WTC11 (cell line): ENCODE measurements around the gene PPP1R3D. TPM values are rescaled to one million over a fixed set of nuclear protein-coding genes. Genes with fewer than 3 reads are reported as not detected.

ENCODE experiments used
- ATAC-seq: fragments of 200-7000 bp; cut with Tn5 transposase; 2 replicates; pipeline ENCODE4 v1.10.0; 2021; ENCODE audit warnings: mild to moderate bottlenecking, moderate library complexity
- CTCF ChIA-PET: fragments of 300-600 bp; sonication (Branson Sonifier 250); formaldehyde crosslinking; loops from one replicate; lab custom pipeline; 2021; ENCODE audit warnings: antibody characterized with exemption; lab: Charles Lee
- POLR2A ChIA-PET: fragments of 350-600 bp; sonication (Branson Sonifier 250); formaldehyde crosslinking; loops from one replicate; lab custom pipeline; 2021; ENCODE audit warnings: antibody characterized with exemption; lab: Charles Lee
- DNase-seq: peaks from one replicate; pipeline ENCODE4 v3.0.0; 2021; ENCODE audit warnings: low spot score
- H3K27ac Mint-ChIP-seq: 2 replicates; pipeline ENCODE4 v1.8.0; 2021; ENCODE audit warnings: mixed read lengths
- H3K27me3 Mint-ChIP-seq: 2 replicates; pipeline ENCODE4 v1.8.0; 2021; ENCODE audit warnings: low read depth, mild to moderate bottlenecking, moderate library complexity, mixed read lengths
- H3K36me3 Mint-ChIP-seq: 2 replicates; pipeline ENCODE4 v1.8.0; 2021; ENCODE audit warnings: mixed read lengths
- H3K4me1 Mint-ChIP-seq: 2 replicates; pipeline ENCODE4 v1.8.0; 2022; ENCODE audit warnings: mixed read lengths
- H3K4me3 Mint-ChIP-seq: 2 replicates; pipeline ENCODE4 v1.8.0; 2021; ENCODE audit warnings: mild to moderate bottlenecking, moderate library complexity, mixed read lengths
- H3K9me3 Mint-ChIP-seq: 2 replicates; pipeline ENCODE4 v1.8.0; 2021; ENCODE audit warnings: mixed read lengths
- CREM ChIP-seq: sonication (generic); formaldehyde crosslinking; IDR thresholded peaks from 2 replicates; pipeline ENCODE4 v1.8.1; 2022; ENCODE audit warnings: mild to moderate bottlenecking, missing genetic modification reagents, moderate library complexity
- EMX1 ChIP-seq: fragments of 250-450 bp; sonication (Bioruptor Pico); IDR thresholded peaks from 2 replicates; pipeline ENCODE4 v1.8.0; 2021; ENCODE audit warnings: mild to moderate bottlenecking
- FOXJ3 ChIP-seq: sonication (generic); formaldehyde crosslinking; IDR thresholded peaks from 2 replicates; pipeline ENCODE4 v1.9.0; 2021; ENCODE audit warnings: missing genetic modification reagents, mild to moderate bottlenecking, borderline replicate concordance
- GABPB1 ChIP-seq: sonication (generic); formaldehyde crosslinking; IDR thresholded peaks from 2 replicates; pipeline ENCODE4 v1.8.1; 2023; ENCODE audit warnings: mild to moderate bottlenecking, missing genetic modification reagents
- HMGA2 ChIP-seq: fragments of 250-450 bp; sonication (Bioruptor Pico); IDR thresholded peaks from 2 replicates; pipeline ENCODE4 v1.4.0; 2021; ENCODE audit warnings: mild to moderate bottlenecking, moderate library complexity
- HMGXB4 ChIP-seq: sonication (generic); formaldehyde crosslinking; IDR thresholded peaks from 2 replicates; pipeline ENCODE4 v1.8.1; 2023; ENCODE audit warnings: mild to moderate bottlenecking, moderate library complexity, missing genetic modification reagents
- JAZF1 ChIP-seq: fragments of 250-450 bp; sonication (Bioruptor Pico); IDR thresholded peaks from 2 replicates; pipeline ENCODE4 v1.9.0; 2021; ENCODE audit warnings: moderate library complexity, mild to moderate bottlenecking, inconsistent platforms
- JUN ChIP-seq: sonication (generic); formaldehyde crosslinking; IDR thresholded peaks from 2 replicates; pipeline ENCODE4 v1.8.0; 2023; ENCODE audit warnings: mild to moderate bottlenecking, missing genetic modification reagents
- KAT7 ChIP-seq: sonication (generic); formaldehyde crosslinking; IDR thresholded peaks from 2 replicates; pipeline ENCODE4 v1.8.1; 2023; ENCODE audit warnings: missing genetic modification reagents, mild to moderate bottlenecking, borderline replicate concordance
- MYBL2 ChIP-seq: sonication (generic); formaldehyde crosslinking; IDR thresholded peaks from 2 replicates; pipeline ENCODE4 v1.8.1; 2023; ENCODE audit warnings: mild to moderate bottlenecking, moderate library complexity, missing genetic modification reagents
- NFE2L1 ChIP-seq: sonication (generic); formaldehyde crosslinking; IDR thresholded peaks from 2 replicates; pipeline ENCODE4 v1.8.1; 2023; ENCODE audit warnings: missing genetic modification reagents
- NR1H2 ChIP-seq: sonication (generic); formaldehyde crosslinking; IDR thresholded peaks from 2 replicates; pipeline ENCODE4 v1.9.0; 2021; ENCODE audit warnings: mild to moderate bottlenecking, moderate library complexity, missing genetic modification reagents
- RORB ChIP-seq: fragments of 250-450 bp; sonication (Bioruptor Pico); IDR thresholded peaks from 2 replicates; pipeline ENCODE4 v1.9.0; 2021; ENCODE audit warnings: mild to moderate bottlenecking
- SMAD4 ChIP-seq: sonication (generic); formaldehyde crosslinking; IDR thresholded peaks from 2 replicates; pipeline ENCODE4 v1.8.0; 2022; ENCODE audit warnings: mild to moderate bottlenecking, missing genetic modification reagents
- TEAD1 ChIP-seq: sonication (generic); formaldehyde crosslinking; IDR thresholded peaks from 2 replicates; pipeline ENCODE4 v1.8.0; 2022; ENCODE audit warnings: mild to moderate bottlenecking, missing genetic modification reagents
- ZMAT4 ChIP-seq: fragments of 250-450 bp; sonication (Bioruptor Pico); IDR thresholded peaks from 2 replicates; pipeline ENCODE4 v1.9.0; 2021; ENCODE audit warnings: mild to moderate bottlenecking
- ZNF263 ChIP-seq: sonication (generic); formaldehyde crosslinking; IDR thresholded peaks from 2 replicates; pipeline ENCODE4 v1.8.1; 2022; ENCODE audit warnings: low read depth, mild to moderate bottlenecking, moderate library complexity, missing genetic modification reagents
- total RNA-seq: library from RNA; stranded (reverse); gene quantifications from 3 replicates; pipeline ENCODE4 v1.2.3, GENCODE V29; 2021
- TF ChIP-seq, protein P1 (sequence below): sonication (generic); formaldehyde crosslinking; IDR thresholded peaks from 2 replicates; pipeline ENCODE4 v1.8.1; 2022; ENCODE audit warnings: low read depth, missing genetic modification reagents, borderline replicate concordance
- TF ChIP-seq, protein P2 (sequence below): sonication (generic); formaldehyde crosslinking; IDR thresholded peaks from 2 replicates; pipeline ENCODE4 v1.8.0; 2022; ENCODE audit warnings: mild to moderate bottlenecking, missing genetic modification reagents
- TF ChIP-seq, protein P3 (sequence below): sonication (generic); formaldehyde crosslinking; IDR thresholded peaks from 2 replicates; pipeline ENCODE4 v1.8.0; 2023; ENCODE audit warnings: missing genetic modification reagents
- TF ChIP-seq, protein P4 (sequence below): sonication (generic); formaldehyde crosslinking; IDR thresholded peaks from 2 replicates; pipeline ENCODE4 v1.8.0; 2022; ENCODE audit warnings: mild to moderate bottlenecking, missing genetic modification reagents
- TF ChIP-seq, protein P5 (sequence below): sonication (generic); formaldehyde crosslinking; conservative IDR thresholded peaks from 2 replicates; pipeline ENCODE4 v1.8.1; 2023; ENCODE audit warnings: mild to moderate bottlenecking, low read depth, missing genetic modification reagents, moderate library complexity

PPP1R3D gene
- total RNA-seq, 1 experiment from 2014 or later, result 2.4 TPM

- H3K4me1 Mint-ChIP-seq, result no peaks in the 10 kb centered on the region
- no peak for TF ChIP-seq TEAD1 (CRISPR knock-in tag)
- TF ChIP-seq, protein P1, sequence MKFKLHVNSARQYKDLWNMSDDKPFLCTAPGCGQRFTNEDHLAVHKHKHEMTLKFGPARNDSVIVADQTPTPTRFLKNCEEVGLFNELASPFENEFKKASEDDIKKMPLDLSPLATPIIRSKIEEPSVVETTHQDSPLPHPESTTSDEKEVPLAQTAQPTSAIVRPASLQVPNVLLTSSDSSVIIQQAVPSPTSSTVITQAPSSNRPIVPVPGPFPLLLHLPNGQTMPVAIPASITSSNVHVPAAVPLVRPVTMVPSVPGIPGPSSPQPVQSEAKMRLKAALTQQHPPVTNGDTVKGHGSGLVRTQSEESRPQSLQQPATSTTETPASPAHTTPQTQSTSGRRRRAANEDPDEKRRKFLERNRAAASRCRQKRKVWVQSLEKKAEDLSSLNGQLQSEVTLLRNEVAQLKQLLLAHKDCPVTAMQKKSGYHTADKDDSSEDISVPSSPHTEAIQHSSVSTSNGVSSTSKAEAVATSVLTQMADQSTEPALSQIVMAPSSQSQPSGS, result no peak
- TF ChIP-seq FOXJ3 (CRISPR knock-in tag), result no peak
- TF ChIP-seq, protein P2, sequence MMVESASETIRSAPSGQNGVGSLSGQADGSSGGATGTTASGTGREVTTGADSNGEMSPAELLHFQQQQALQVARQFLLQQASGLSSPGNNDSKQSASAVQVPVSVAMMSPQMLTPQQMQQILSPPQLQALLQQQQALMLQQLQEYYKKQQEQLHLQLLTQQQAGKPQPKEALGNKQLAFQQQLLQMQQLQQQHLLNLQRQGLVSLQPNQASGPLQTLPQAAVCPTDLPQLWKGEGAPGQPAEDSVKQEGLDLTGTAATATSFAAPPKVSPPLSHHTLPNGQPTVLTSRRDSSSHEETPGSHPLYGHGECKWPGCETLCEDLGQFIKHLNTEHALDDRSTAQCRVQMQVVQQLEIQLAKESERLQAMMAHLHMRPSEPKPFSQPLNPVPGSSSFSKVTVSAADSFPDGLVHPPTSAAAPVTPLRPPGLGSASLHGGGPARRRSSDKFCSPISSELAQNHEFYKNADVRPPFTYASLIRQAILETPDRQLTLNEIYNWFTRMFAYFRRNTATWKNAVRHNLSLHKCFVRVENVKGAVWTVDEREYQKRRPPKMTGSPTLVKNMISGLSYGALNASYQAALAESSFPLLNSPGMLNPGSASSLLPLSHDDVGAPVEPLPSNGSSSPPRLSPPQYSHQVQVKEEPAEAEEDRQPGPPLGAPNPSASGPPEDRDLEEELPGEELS, result no peak
- TF ChIP-seq KAT7, result no peak
- TF ChIP-seq, protein P3, sequence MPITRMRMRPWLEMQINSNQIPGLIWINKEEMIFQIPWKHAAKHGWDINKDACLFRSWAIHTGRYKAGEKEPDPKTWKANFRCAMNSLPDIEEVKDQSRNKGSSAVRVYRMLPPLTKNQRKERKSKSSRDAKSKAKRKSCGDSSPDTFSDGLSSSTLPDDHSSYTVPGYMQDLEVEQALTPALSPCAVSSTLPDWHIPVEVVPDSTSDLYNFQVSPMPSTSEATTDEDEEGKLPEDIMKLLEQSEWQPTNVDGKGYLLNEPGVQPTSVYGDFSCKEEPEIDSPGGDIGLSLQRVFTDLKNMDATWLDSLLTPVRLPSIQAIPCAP (CRISPR knock-in tag), result no peak
- TF ChIP-seq HMGXB4, result no peak
- no peak for TF ChIP-seq JAZF1 (CRISPR knock-in tag)
- TF ChIP-seq ZMAT4, result no peak
- no peak for TF ChIP-seq ZNF263 (CRISPR knock-in tag)
- no peak for TF ChIP-seq RORB (CRISPR knock-in tag)
- TF ChIP-seq, protein P4, sequence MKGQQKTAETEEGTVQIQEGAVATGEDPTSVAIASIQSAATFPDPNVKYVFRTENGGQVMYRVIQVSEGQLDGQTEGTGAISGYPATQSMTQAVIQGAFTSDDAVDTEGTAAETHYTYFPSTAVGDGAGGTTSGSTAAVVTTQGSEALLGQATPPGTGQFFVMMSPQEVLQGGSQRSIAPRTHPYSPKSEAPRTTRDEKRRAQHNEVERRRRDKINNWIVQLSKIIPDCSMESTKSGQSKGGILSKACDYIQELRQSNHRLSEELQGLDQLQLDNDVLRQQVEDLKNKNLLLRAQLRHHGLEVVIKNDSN (CRISPR knock-in tag), result no peak
- no peak for TF ChIP-seq MYBL2 (CRISPR knock-in tag)
- TF ChIP-seq HMGA2 (CRISPR knock-in tag), result no peak
- TF ChIP-seq, all 79 proteins: peak for 0
- H3K4me3 Mint-ChIP-seq, result no peak overlapping the region
- DNase-seq, result no peak
- H3K9me3 Mint-ChIP-seq, result no peaks in the 10 kb centered on the region
- POLR2A ChIA-PET, result no interaction called here
- peaks cover 47% of the 10 kb centered on the region for H3K27me3 Mint-ChIP-seq
- no peaks in the 10 kb centered on the region for H3K36me3 Mint-ChIP-seq
- H3K27ac Mint-ChIP-seq, result no peak overlapping the region
- no peak for ATAC-seq
- CTCF ChIA-PET, result interaction anchor here (1.4 kb wide), 1 partner anchor 8 kb away, joined by 5 read pairs; no protein-coding TSS in a partner anchor
These were observed 14.2 kb downstream of the PPP1R3D start for GRCh38 chr20:59925899-59926298.

DNA sequence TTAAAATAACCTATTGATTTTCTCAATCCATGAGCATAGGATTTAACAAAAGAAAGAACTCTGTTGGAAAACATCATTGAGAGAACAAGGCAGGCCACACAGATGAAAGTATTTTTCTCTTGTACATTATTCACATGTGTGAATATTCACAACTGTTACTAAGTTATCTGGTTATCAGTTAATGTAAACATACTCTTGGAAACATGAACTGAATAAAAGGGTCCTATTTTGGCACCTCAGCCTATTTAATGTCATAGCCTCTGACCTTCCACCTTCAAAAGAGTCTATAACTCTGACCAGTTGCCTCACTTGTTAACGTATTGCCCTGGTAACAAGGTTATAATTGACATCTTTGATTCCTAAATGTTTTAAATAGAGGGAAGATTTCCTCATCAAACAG is 14.7 kb downstream of the PPP1R3D start:
- H3K4me3 Mint-ChIP-seq, result no peak overlapping the region
- TF ChIP-seq SMAD4 (CRISPR knock-in tag), result no peak
- no peak for TF ChIP-seq GABPB1 (CRISPR knock-in tag)
- TF ChIP-seq NFE2L1 (CRISPR knock-in tag), result no peak
- TF ChIP-seq CREM (CRISPR knock-in tag), result no peak
- TF ChIP-seq NR1H2, result no peak
- TF ChIP-seq EMX1 (CRISPR knock-in tag), result no peak
- TF ChIP-seq ZNF263 (CRISPR knock-in tag), result no peak
- no peak for TF ChIP-seq JUN (CRISPR knock-in tag)
- TF ChIP-seq ZMAT4, result no peak
- TF ChIP-seq, protein P5, sequence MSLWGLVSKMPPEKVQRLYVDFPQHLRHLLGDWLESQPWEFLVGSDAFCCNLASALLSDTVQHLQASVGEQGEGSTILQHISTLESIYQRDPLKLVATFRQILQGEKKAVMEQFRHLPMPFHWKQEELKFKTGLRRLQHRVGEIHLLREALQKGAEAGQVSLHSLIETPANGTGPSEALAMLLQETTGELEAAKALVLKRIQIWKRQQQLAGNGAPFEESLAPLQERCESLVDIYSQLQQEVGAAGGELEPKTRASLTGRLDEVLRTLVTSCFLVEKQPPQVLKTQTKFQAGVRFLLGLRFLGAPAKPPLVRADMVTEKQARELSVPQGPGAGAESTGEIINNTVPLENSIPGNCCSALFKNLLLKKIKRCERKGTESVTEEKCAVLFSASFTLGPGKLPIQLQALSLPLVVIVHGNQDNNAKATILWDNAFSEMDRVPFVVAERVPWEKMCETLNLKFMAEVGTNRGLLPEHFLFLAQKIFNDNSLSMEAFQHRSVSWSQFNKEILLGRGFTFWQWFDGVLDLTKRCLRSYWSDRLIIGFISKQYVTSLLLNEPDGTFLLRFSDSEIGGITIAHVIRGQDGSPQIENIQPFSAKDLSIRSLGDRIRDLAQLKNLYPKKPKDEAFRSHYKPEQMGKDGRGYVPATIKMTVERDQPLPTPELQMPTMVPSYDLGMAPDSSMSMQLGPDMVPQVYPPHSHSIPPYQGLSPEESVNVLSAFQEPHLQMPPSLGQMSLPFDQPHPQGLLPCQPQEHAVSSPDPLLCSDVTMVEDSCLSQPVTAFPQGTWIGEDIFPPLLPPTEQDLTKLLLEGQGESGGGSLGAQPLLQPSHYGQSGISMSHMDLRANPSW (CRISPR knock-in tag), result no peak
- no peak overlapping the region for H3K27ac Mint-ChIP-seq
- no peaks in the 10 kb centered on the region for H3K36me3 Mint-ChIP-seq
- CTCF ChIA-PET, result interaction anchor here (1.4 kb wide), 1 partner anchor 9 kb away, joined by 5 read pairs; no protein-coding TSS in a partner anchor
- no peaks in the 10 kb centered on the region for H3K9me3 Mint-ChIP-seq
- peaks cover 47% of the 10 kb centered on the region for H3K27me3 Mint-ChIP-seq
- POLR2A ChIA-PET, result no interaction called here
- no peaks in the 10 kb centered on the region for H3K4me1 Mint-ChIP-seq
- ATAC-seq, result no peak
- no peak for DNase-seq
